ENCODE results near the gene PIGA. TPM values are rescaled to one million over a fixed set of nuclear protein-coding genes. Genes with fewer than 3 reads are reported as not detected.
A peak's percentile ranks its signal among the peaks of the same experiment; 100 is the strongest.
"Not testable (repeated sequence)": the region's sequence is repeated elsewhere in the genome, so short reads cannot be mapped to it uniquely, and the experiment has no call there.

Gene PIGA
- total and polyA plus RNA-seq, 10 of the 15 experiments (the other 5 are each of a cell fraction or from before 2014, with no cell fraction given), result 4.9 to 24.1 (median 11.0) TPM

- FAIRE-seq, result not testable (repeated sequence)
- CTCF ChIA-PET, result interaction anchor here (0.9 kb wide), 1 partner anchor 196 kb away, joined by 3 read pairs; no protein-coding TSS in a partner anchor
These were observed 62.0 kb downstream of the PIGA start for GRCh38 chrX:15273275-15273674.

GRCh38 chrX:15271757-15272156, 63.6 kb downstream of the PIGA start:
- Histone ChIP-seq H2AFZ (ENCODE audit: control insufficient read depth, low read depth, low read length) (no peak overlapping the region), H3K9me3 (replicated peaks; ENCODE audit: control insufficient read depth, insufficient read depth, low read length) (no peaks in the 10 kb centered on the region; the same call in 2 of the 3 replicates), H3K27me3 (replicated peaks in 1 of 2; ENCODE audit: control insufficient read depth in 2 of 2, insufficient read depth in 2 of 2, low read length in 1 of 2) (no peaks in the 10 kb centered on the region), H3K27ac (ENCODE audit: control insufficient read depth, insufficient read depth) (no peak overlapping the region), H3K79me2 (ENCODE audit: control insufficient read depth, insufficient read depth, low read length) (no peaks in the 10 kb centered on the region), H3K4me1 (ENCODE audit: control insufficient read depth, insufficient read depth, low read length) (no peaks in the 10 kb centered on the region), H4K20me1 (ENCODE audit: control insufficient read depth, insufficient read depth) (no peaks in the 10 kb centered on the region), H3K36me3 (ENCODE audit: control insufficient read depth in 2 of 2, insufficient read depth in 2 of 2, low read length in 1 of 2) (no peaks in the 10 kb centered on the region), H3K9ac (ENCODE audit: control insufficient read depth, insufficient read depth, low read length) (no peak overlapping the region), H3K4me2 (ENCODE audit: control insufficient read depth, insufficient read depth) (no peak overlapping the region), H3K4me3 (no peak overlapping the region)
- FAIRE-seq (no peak), ATAC-seq (no peak), DNase-seq (ENCODE audit: low read depth, low spot score) (no peak)
- no peak for TF ChIP-seq SIN3A (IDR thresholded peaks at IDR 0.05; ENCODE audit: low read depth, low read length)
- TF ChIP-seq ZNF24 (IDR thresholded peaks at IDR 0.05), result no peak
- no peak for TF ChIP-seq POLR2A (IDR thresholded peaks at IDR 0.05; ENCODE audit: low read depth, low read length)
- TF ChIP-seq RB1 (IDR thresholded peaks at IDR 0.05; ENCODE audit: borderline replicate concordance), result no peak
- TF ChIP-seq RAD51 (IDR thresholded peaks at IDR 0.05), result no peak
- TF ChIP-seq MXI1 (IDR thresholded peaks at IDR 0.05; ENCODE audit: low read depth, low read length), result no peak
- SMC1A ChIA-PET (ENCODE audit: uncharacterized antibody, unreplicated experiment), result no interaction called here
- BruUV-seq (replicated peaks), result no TSS peak
- CTCF ChIA-PET, result no interaction called here
- in situ Hi-C loops (cut with MboI), result no loop called here
- POLR2A ChIA-PET, result interaction anchor here (1.4 kb wide), 1 partner anchor 14 kb away, joined by 3 read pairs; no protein-coding TSS in a partner anchor
- RAD21 ChIA-PET (ENCODE audit: unreplicated experiment), result no interaction called here
- 64% methylated on average over 1 of the region's 1 CpG for WGBS (ENCODE audit: insufficient coverage, insufficient replicate concordance, low lambda C conversion rate, missing lambda C conversion rate)
- intact Hi-C loops (cut with micrococcal nuclease; ENCODE audit: unreplicated experiment), result no loop called here

More at GRCh38 chrX:15273275-15273674, 62.0 kb downstream of the PIGA start:
- SMC1A ChIA-PET (ENCODE audit: uncharacterized antibody, unreplicated experiment), result interaction anchor here (1.2 kb wide), 1 partner anchor 18 kb away, joined by 3 read pairs; no protein-coding TSS in a partner anchor
- in situ Hi-C loops (cut with MboI); H3K4me3 ChIP-seq; H3K27ac ChIP-seq (ENCODE audit: control insufficient read depth, insufficient read depth); H3K79me2 ChIP-seq (ENCODE audit: control insufficient read depth, insufficient read depth, low read length); H3K36me3 ChIP-seq (ENCODE audit: control insufficient read depth in 2 of 2, insufficient read depth in 2 of 2, low read length in 1 of 2); H4K20me1 ChIP-seq (ENCODE audit: control insufficient read depth, insufficient read depth); H3K4me1 ChIP-seq (ENCODE audit: control insufficient read depth, insufficient read depth, low read length); ATAC-seq; H3K9ac ChIP-seq (ENCODE audit: control insufficient read depth, insufficient read depth, low read length); H3K27me3 ChIP-seq (replicated peaks in 1 of 2; ENCODE audit: control insufficient read depth in 2 of 2, insufficient read depth in 2 of 2, low read length in 1 of 2); H3K9me3 ChIP-seq (replicated peaks; ENCODE audit: control insufficient read depth, insufficient read depth, low read length); H2AFZ ChIP-seq (ENCODE audit: control insufficient read depth, low read depth, low read length); RAD21 ChIA-PET (ENCODE audit: unreplicated experiment); DNase-seq (ENCODE audit: low read depth, low spot score); BruUV-seq (replicated peaks); H3K4me2 ChIP-seq (ENCODE audit: control insufficient read depth, insufficient read depth); intact Hi-C loops (cut with micrococcal nuclease; ENCODE audit: unreplicated experiment): not testable (repeated sequence)
- TF ChIP-seq NFYB (IDR thresholded peaks at IDR 0.05; ENCODE audit: insufficient read depth, low read depth, low read length), result peak; percentile 21; the same call in 1 of the 2 replicates
- 60% methylated on average over 10 of the region's 10 CpGs for WGBS (ENCODE audit: insufficient coverage, insufficient replicate concordance, low lambda C conversion rate, missing lambda C conversion rate)
- POLR2A ChIA-PET, result interaction anchor here (1.4 kb wide), 1 partner anchor 12 kb away, joined by 3 read pairs; no protein-coding TSS in a partner anchor

Measured in GM12878 (cell line).